ENCODE results near the gene PRG2. TPM values are rescaled to one million over a fixed set of nuclear protein-coding genes. Genes with fewer than 3 reads are reported as not detected.

PRG2 gene
- total RNA-seq, 1 donor from 2014 or later, result not detected

GRCh38 chr11:57399221-57399620 is 8.8 kb upstream of the PRG2 start:
- peaks cover 3% of the 10 kb centered on the region for H3K27me3 Mint-ChIP-seq (ENCODE audit: unreplicated experiment)
- peaks cover 2% of the 10 kb centered on the region for H3K9me3 Mint-ChIP-seq (ENCODE audit: unreplicated experiment)
- no peak for DNase-seq
- no peak for TF ChIP-seq CTCF (IDR thresholded peaks at IDR 0.05; ENCODE audit: partially characterized antibody, unreplicated experiment)
- H3K4me1 Mint-ChIP-seq (ENCODE audit: low read depth, unreplicated experiment), result no peaks in the 10 kb centered on the region
- no peak overlapping the region for H3K27ac Mint-ChIP-seq (ENCODE audit: unreplicated experiment)
- no peaks in the 10 kb centered on the region for H3K36me3 Mint-ChIP-seq (ENCODE audit: unreplicated experiment)
- H3K4me3 Mint-ChIP-seq (ENCODE audit: unreplicated experiment), result no peak overlapping the region

GRCh38 chr11:57397394-57397990 is 7.0 kb upstream of the PRG2 start:
- DNase-seq, result no peak
- Mint-ChIP-seq H3K4me3 (ENCODE audit: unreplicated experiment) (no peak overlapping the region), H3K4me1 (ENCODE audit: low read depth, unreplicated experiment) (no peaks in the 10 kb centered on the region), H3K27ac (ENCODE audit: unreplicated experiment) (no peak overlapping the region), H3K36me3 (ENCODE audit: unreplicated experiment) (no peaks in the 10 kb centered on the region), H3K27me3 (ENCODE audit: unreplicated experiment) (no peaks in the 10 kb centered on the region), H3K9me3 (ENCODE audit: unreplicated experiment) (peaks cover 2% of the 10 kb centered on the region)
- TF ChIP-seq CTCF (IDR thresholded peaks at IDR 0.05; ENCODE audit: partially characterized antibody, unreplicated experiment), result no peak

GRCh38 chr11:57396744-57397143 is 6.3 kb upstream of the PRG2 start:
- Mint-ChIP-seq H3K4me3 (ENCODE audit: unreplicated experiment) (no peak overlapping the region), H3K36me3 (ENCODE audit: unreplicated experiment) (no peaks in the 10 kb centered on the region), H3K9me3 (ENCODE audit: unreplicated experiment) (no peaks in the 10 kb centered on the region), H3K27ac (ENCODE audit: unreplicated experiment) (no peak overlapping the region), H3K27me3 (ENCODE audit: unreplicated experiment) (no peaks in the 10 kb centered on the region), H3K4me1 (ENCODE audit: low read depth, unreplicated experiment) (no peaks in the 10 kb centered on the region)
- no peak for DNase-seq
- no peak for TF ChIP-seq CTCF (IDR thresholded peaks at IDR 0.05; ENCODE audit: partially characterized antibody, unreplicated experiment)

DNA sequence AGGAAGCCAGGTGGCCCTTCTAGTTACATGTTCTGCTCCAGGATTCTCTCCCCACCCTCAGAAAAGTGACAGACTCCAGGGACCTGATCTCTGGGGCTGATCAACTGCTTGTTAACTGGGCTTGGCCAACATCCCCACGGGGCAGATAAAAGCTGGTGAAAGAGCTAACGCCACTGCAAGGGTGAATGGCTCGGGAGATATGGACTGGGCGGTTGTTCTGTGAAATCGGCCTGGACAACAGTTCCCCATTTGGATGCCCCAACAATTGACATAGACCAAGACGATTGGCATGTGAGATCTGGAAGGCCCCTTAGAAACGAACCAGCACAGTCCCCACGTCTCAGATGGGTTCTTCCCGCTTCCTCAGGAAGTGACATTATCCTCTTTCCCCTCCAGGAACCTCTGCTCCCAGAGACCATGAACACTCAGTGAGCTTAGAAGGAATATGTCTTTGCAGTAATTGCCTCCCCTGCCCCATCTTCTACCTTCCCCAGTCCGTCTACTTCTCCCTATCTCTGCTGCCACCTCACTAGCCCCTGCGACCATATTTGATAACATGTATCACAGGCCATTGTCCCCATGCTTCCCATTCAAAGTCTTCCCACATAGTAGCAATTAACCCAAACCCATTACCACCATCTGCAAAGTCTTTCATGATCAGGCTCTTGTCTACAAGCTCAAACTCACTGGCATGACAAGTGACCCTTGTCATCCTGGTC is 5.6 kb upstream of the PRG2 start:
- DNase-seq, result no peak
- no peaks in the 10 kb centered on the region for H3K27me3 Mint-ChIP-seq (ENCODE audit: unreplicated experiment)
- no peaks in the 10 kb centered on the region for H3K4me1 Mint-ChIP-seq (ENCODE audit: low read depth, unreplicated experiment)
- no peaks in the 10 kb centered on the region for H3K9me3 Mint-ChIP-seq (ENCODE audit: unreplicated experiment)
- no peak for TF ChIP-seq CTCF (IDR thresholded peaks at IDR 0.05; ENCODE audit: partially characterized antibody, unreplicated experiment)
- no peak overlapping the region for H3K4me3 Mint-ChIP-seq (ENCODE audit: unreplicated experiment)
- no peak overlapping the region for H3K27ac Mint-ChIP-seq (ENCODE audit: unreplicated experiment)
- no peaks in the 10 kb centered on the region for H3K36me3 Mint-ChIP-seq (ENCODE audit: unreplicated experiment)
